HG03520 (cell line): ENCODE results near the gene SULF2.

Experiments used
- ATAC-seq: cut with Tn5 transposase; IDR thresholded peaks from one replicate; pipeline ENCODE4 v1.9.1; 2021; ENCODE audit warnings: mild to moderate bottlenecking, moderate library complexity; ENCODE audit not compliant: unreplicated experiment

Gene SULF2

GRCh38 chr20:47785854-47786764 is 828 bp upstream of the SULF2 start:
- ATAC-seq = no peak

GRCh38 chr20:47784599-47785310 is 526 bp downstream of the SULF2 start:
- no peak for ATAC-seq

- no peak for ATAC-seq
These were observed 1.3 kb downstream of the SULF2 start for GRCh38 chr20:47783828-47784598.

GRCh38 chr20:47782920-47783552 is 2.2 kb downstream of the SULF2 start:
- no peak for ATAC-seq

- no peak for ATAC-seq
These were observed 3.2 kb downstream of the SULF2 start for GRCh38 chr20:47782076-47782475.

GRCh38 chr20:47781632-47782031 is 3.6 kb downstream of the SULF2 start:
- no peak for ATAC-seq

GRCh38 chr20:47780720-47781389 is 4.4 kb downstream of the SULF2 start:
- no peak for ATAC-seq

GRCh38 chr20:47778398-47779354 is 6.6 kb downstream of the SULF2 start:
- no peak for ATAC-seq

GRCh38 chr20:47777220-47777619 is 8.1 kb downstream of the SULF2 start:
- ATAC-seq = no peak

GRCh38 chr20:47776639-47777038 is 8.6 kb downstream of the SULF2 start:
- no peak for ATAC-seq

- no peak for ATAC-seq
These were observed 9.4 kb downstream of the SULF2 start for GRCh38 chr20:47775841-47776240.

GRCh38 chr20:47775039-47775438 is 10.2 kb downstream of the SULF2 start:
- no peak for ATAC-seq

GRCh38 chr20:47774131-47774777 is 11.0 kb downstream of the SULF2 start:
- ATAC-seq = no peak

GRCh38 chr20:47773371-47773786 is 11.9 kb downstream of the SULF2 start:
- ATAC-seq = no peak

GRCh38 chr20:47770935-47771334 is 14.3 kb downstream of the SULF2 start:
- no peak for ATAC-seq

GRCh38 chr20:47768016-47768824 is 17.1 kb downstream of the SULF2 start:
- no peak for ATAC-seq

- ATAC-seq = no peak
These were observed 19.3 kb downstream of the SULF2 start for GRCh38 chr20:47765691-47766594.
